ENCODE data around the gene CLDN1. TPM values are rescaled to one million over a fixed set of nuclear protein-coding genes. Genes with fewer than 3 reads are reported as not detected.

Gene CLDN1
- total RNA-seq, 4 donors from 2014 or later: 0.37 to 0.95 (median 0.82) TPM; not detected in 1

DNA sequence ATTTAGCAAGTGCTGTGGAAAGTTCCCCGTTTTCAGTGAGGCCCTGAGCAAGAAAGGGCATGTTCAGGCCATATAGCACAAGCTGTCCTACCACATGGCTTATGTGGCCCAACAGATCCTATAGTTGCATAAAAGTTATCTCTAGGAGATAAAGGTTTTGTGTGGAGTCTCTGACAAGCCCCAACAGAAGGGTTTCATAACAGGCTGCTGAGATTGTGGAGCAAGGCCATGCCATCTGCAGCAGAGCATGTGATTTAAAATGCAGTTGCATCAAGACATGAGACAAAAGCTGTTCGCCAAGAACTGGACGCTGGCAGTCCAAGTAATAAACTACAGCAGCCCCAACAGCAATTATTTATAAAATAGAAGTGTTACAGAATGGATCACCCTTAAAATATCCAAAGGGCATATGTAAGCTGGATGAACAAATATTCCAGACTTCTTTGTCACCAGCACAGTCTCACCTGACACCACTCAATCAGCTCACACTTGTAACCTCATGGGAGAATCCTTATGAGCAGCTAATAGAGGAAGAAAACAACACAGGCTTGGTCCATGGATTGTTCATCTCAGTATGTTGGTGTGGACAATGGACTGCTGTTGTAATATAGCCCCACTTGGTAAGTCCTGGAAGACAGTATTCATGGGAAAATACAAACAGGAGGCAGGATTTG lies 14.4 kb upstream of the CLDN1 start:
- no peak overlapping the region for H3K27ac ChIP-seq

DNA sequence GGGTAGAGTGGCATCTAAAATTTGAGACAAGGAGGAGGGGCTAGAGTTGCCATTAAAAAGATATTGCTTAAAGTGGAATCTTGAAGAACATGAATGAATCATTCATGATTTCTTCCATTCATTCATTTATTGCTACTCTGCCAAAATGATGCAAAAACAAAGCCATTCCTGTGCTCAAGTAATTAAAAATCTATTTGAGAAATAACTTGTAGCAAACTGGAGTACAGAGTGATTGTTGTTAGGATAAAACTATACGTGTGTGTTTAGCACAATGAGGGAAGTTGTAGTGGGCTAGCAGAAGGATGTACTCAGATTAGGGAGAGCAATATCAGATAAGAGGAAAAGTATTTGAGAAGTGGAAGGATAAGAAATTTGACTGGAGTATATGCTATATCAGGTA lies 11.7 kb upstream of the CLDN1 start:
- no peaks in the 10 kb centered on the region for H3K9me3 ChIP-seq
- no peak overlapping the region for H3K27ac ChIP-seq
- H3K36me3 ChIP-seq: no peaks in the 10 kb centered on the region
- no peaks in the 10 kb centered on the region for H3K4me1 ChIP-seq
- in situ Hi-C loops (cut with MboI; ENCODE audit: low pct_ligation_motif_present in 1 of 4, low pct_unique_long_range_greater_than_20kb in 1 of 4, low sequenced_read_pairs in 3 of 4) (no loop called here), intact Hi-C loops (cut with DNase I; ENCODE audit: low total_unique reads) (no loop called here)
- H3K4me3 ChIP-seq: no peak overlapping the region
- TF ChIP-seq POLR2A (IDR thresholded peaks at IDR 0.05) (no peak), EP300 (IDR thresholded peaks at IDR 0.05; ENCODE audit: low read depth) (no peak), POLR2AphosphoS5 (IDR thresholded peaks at IDR 0.05) (no peak)
- TF ChIP-seq, protein P1, sequence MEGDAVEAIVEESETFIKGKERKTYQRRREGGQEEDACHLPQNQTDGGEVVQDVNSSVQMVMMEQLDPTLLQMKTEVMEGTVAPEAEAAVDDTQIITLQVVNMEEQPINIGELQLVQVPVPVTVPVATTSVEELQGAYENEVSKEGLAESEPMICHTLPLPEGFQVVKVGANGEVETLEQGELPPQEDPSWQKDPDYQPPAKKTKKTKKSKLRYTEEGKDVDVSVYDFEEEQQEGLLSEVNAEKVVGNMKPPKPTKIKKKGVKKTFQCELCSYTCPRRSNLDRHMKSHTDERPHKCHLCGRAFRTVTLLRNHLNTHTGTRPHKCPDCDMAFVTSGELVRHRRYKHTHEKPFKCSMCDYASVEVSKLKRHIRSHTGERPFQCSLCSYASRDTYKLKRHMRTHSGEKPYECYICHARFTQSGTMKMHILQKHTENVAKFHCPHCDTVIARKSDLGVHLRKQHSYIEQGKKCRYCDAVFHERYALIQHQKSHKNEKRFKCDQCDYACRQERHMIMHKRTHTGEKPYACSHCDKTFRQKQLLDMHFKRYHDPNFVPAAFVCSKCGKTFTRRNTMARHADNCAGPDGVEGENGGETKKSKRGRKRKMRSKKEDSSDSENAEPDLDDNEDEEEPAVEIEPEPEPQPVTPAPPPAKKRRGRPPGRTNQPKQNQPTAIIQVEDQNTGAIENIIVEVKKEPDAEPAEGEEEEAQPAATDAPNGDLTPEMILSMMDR (IDR thresholded peaks at IDR 0.05): no peak
- no peak for DNase-seq
- no peaks in the 10 kb centered on the region for H3K27me3 ChIP-seq
- 71 to 76% methylated on average over 1 of the region's 1 CpG for WGBS, 2 donors (ENCODE audit: low coverage in 1 of 2)

More for the DNA sequence above, 14.4 kb upstream of the CLDN1 start:
- H3K4me1 ChIP-seq: no peaks in the 10 kb centered on the region
- H3K4me3 ChIP-seq: no peak overlapping the region
- no peak for TF ChIP-seq POLR2AphosphoS5 (IDR thresholded peaks at IDR 0.05)
- TF ChIP-seq POLR2A (IDR thresholded peaks at IDR 0.05): no peak
- TF ChIP-seq EP300 (IDR thresholded peaks at IDR 0.05; ENCODE audit: low read depth): no peak
- TF ChIP-seq, protein P1 (IDR thresholded peaks at IDR 0.05): no peak
- intact Hi-C loops (cut with DNase I; ENCODE audit: low total_unique reads) (no loop called here), in situ Hi-C loops (cut with MboI; ENCODE audit: low pct_ligation_motif_present in 1 of 4, low pct_unique_long_range_greater_than_20kb in 1 of 4, low sequenced_read_pairs in 3 of 4) (no loop called here)
- no peaks in the 10 kb centered on the region for H3K27me3 ChIP-seq
- no peak for DNase-seq
- H3K9me3 ChIP-seq: no peaks in the 10 kb centered on the region
- no peaks in the 10 kb centered on the region for H3K36me3 ChIP-seq
- 62 to 71% methylated on average over 3 of the region's 3 CpGs for WGBS, 2 donors (ENCODE audit: low coverage in 1 of 2)

DNA sequence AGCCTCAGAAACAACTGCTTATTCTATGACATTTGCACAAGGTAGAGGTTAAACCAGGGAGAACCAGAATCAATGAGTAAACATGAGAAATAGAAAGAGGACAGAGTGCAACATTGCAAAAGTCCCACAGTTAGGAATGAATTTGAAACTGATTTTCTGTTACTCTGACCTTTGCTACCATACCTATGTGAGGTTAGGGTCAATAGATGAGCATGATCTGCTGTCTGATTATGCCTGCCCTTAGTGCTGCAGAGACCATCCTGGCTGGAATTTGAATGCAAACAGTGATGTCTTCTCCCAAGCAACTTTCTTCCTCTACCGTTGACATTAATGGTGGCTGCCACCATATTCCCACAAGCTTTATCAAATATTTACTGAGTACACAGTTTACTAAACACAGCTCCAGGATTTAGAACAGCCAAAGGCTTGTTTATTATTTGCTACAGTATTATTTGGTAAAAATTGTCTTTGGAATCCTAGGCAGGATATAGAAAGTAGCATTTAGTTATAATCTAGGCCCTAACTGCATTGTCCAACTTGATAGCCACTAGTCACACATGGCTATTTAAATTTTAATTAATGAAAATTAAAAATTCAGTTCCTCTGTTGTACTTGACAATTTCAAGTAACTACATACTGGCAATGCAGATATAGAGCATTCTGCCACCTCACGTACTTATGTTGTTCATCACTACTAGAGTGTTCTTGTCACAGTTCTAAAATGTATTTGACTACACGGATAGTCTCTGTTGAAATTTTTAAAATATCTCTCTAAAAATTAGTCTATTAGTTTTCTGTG lies 8.9 kb upstream of the CLDN1 start:
- H3K4me1 ChIP-seq: no peaks in the 10 kb centered on the region
- H3K36me3 ChIP-seq: no peaks in the 10 kb centered on the region
- H3K9me3 ChIP-seq: no peaks in the 10 kb centered on the region
- no peaks in the 10 kb centered on the region for H3K27me3 ChIP-seq
- TF ChIP-seq, protein P1 (IDR thresholded peaks at IDR 0.05): no peak
- TF ChIP-seq POLR2A (IDR thresholded peaks at IDR 0.05) (no peak), EP300 (IDR thresholded peaks at IDR 0.05; ENCODE audit: low read depth) (no peak), POLR2AphosphoS5 (IDR thresholded peaks at IDR 0.05) (no peak)
- in situ Hi-C loops (cut with MboI; ENCODE audit: low pct_ligation_motif_present in 1 of 4, low pct_unique_long_range_greater_than_20kb in 1 of 4, low sequenced_read_pairs in 3 of 4): no loop called here
- no peak for DNase-seq
- 58 to 59% methylated on average over 3 of the region's 3 CpGs for WGBS, 2 donors (ENCODE audit: low coverage in 1 of 2)
- H3K27ac ChIP-seq: no peak overlapping the region
- intact Hi-C loops (cut with DNase I; ENCODE audit: low total_unique reads): no loop called here
- no peak overlapping the region for H3K4me3 ChIP-seq

DNA sequence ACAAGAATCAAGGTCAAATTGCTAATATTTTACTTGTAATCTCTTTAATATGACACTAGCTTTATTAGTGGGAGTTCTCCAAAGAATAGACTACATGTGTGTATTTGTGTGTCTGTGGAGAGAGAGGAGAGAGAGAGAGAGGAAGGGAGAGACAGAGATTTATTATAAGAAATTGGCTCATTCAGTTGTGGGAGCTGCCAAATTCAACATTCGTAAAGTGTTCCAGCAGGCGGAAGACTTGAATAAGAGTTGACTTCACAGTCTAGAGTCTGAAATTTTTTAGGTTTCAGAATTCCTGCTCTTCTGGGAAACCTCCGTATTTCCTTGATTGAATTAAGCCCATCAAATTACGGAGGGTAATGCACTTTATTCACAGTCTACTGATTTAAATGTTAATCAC lies 4.7 kb upstream of the CLDN1 start:
- Histone ChIP-seq H3K27ac (no peak overlapping the region), H3K36me3 (no peaks in the 10 kb centered on the region), H3K9me3 (no peaks in the 10 kb centered on the region), H3K27me3 (no peaks in the 10 kb centered on the region), H3K4me1 (peaks cover 0 to 5% (median 1%) of the 10 kb centered on the region in 4 donors), H3K4me3 (no peak overlapping the region)
- 46 to 47% methylated on average over 4 of the region's 4 CpGs for WGBS, 2 donors (ENCODE audit: low coverage in 1 of 2)
- no peak for TF ChIP-seq POLR2AphosphoS5 (IDR thresholded peaks at IDR 0.05)
- TF ChIP-seq, protein P1 (IDR thresholded peaks at IDR 0.05): no peak
- DNase-seq: no peak
- intact Hi-C loops (cut with DNase I; ENCODE audit: low total_unique reads): loop anchor here (10.0 kb wide), 1 partner anchor 102 kb away; no protein-coding TSS in a partner anchor
- in situ Hi-C loops (cut with MboI; ENCODE audit: low pct_ligation_motif_present in 1 of 4, low pct_unique_long_range_greater_than_20kb in 1 of 4, low sequenced_read_pairs in 3 of 4): loop anchor here in 3 of 4 donors (10.0 kb wide), 2 partner anchors 102 to 362 kb away; no protein-coding TSS in a partner anchor

Data from transverse colon (tissue), 4 donors.